HG03045 (cell line): Measurements from ENCODE around the gene ZBED1.
"Not testable (repeated sequence)": the region's sequence is repeated elsewhere in the genome, so short reads cannot be mapped to it uniquely, and the experiment has no call there.

Source experiments
- ATAC-seq: cut with Tn5 transposase; IDR thresholded peaks from one replicate; pipeline ENCODE4 v1.9.1; 2021; ENCODE audit warnings: mild to moderate bottlenecking, moderate library complexity; ENCODE audit not compliant: unreplicated experiment

Gene ZBED1

DNA sequence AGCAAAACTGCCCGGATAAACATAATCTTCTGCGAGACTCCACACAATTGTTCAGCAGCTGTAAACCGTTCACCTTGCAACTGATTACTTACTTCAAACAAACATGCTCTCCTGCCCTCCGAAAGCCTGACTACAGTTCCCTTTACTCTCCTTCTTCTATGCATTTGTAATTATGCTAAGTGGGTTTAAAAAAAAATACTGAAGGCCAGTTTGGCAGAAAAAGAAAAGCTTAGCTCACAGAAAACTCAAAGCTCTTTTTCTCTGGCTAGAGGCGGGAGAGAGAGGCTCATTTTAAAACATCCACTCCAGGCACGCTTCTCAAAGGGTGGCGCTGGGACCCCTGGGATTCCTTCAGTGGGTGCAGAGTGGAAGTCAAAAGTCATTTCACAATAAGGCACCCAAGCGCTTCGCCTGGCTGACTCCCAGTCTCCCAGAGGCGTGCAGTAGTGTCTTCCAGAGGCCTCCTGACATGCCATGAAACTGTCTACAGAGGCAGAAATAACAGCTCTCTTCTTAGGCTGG lies 1.9 kb downstream of the ZBED1 start:
- no peak for ATAC-seq

DNA sequence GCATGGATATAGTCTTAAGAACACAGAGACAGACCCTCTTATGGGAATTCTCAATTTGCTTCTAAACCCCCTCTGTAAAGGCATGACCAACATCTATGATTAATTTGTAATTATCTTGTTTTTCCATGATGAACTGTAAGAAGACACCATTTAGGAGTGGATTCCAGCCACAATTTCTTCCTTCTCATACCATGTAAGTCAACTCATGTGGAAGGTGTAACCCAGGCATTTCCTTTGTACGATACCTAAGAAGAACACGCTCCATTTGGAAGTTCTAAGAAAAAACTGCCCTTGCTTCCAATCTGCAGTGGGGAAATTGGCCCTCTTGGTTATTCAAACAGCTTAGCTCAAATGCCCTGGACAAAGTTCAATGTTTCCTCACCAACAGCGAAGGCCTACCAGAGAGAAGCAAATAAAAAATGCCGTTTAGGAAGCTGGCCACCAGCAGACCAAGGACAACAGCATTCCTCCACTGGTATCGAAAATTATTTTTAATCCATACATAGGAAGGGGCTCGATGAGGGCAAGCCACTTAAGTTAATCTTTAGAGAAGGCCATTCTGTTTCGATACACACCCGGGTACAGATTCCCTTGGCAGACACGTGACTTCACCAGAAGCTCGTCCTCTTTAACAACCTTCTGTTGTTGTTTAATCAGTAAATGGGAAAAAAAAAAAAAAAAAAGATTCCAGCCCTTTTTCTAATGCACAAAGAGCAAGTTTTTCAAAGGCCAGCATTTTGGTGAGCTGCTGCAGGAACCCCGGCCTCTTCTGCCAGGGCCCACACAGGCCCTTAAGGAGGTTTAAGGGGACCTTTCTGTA lies 2.6 kb downstream of the ZBED1 start:
- no peak for ATAC-seq

DNA sequence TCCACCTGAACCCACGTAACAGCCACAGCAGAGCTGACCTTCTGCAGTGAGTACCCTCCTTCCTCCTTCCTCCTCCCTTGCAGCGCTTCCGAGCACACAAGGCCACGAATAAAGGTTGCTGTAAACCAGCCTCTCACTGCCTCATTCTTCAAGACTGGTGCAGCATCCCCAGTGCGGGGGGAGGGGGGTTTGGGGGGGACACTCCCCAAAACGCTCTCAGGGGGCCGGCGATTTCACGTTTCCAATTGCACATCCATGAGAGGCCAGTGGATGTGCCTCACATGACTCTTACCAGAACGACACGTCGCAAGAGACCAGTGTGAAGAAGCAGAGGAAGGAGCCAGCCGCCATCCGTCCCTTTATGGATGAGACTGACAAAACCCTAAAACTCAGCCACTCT lies 5.2 kb downstream of the ZBED1 start:
- ATAC-seq = no peak

DNA sequence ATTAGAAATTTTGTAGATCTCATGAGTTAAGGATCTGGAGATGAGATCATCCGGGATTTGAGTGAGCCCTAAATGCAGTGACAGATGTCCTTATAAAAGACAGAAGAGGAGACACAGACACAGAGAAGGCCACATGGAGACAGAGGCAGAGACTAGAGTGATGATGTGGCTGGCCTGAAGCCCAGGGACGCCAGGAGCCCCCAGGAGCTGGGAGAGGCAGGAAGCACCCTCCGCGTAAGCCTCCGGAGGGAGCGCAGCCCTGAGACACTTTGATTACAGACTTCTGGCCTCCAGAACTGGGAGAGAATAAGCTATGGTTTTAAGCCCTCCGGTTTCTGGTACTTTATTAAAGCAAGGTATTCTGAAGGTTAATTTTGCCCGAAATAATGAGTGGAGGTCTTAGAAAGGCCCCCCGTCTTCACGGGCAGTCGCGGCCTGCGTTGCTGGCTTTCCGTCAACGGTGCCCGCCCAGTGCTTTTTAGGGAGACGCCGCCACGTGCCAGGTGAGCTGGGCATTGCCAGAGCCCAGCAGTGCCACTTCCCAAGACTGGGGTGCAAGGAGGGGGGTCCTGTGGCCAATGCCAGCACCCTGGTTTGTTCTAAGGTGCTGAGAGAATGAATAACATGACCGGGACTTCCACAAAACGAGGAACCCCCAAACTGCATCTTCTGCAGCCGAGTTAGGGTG lies 8.1 kb downstream of the ZBED1 start:
- ATAC-seq = no peak

DNA sequence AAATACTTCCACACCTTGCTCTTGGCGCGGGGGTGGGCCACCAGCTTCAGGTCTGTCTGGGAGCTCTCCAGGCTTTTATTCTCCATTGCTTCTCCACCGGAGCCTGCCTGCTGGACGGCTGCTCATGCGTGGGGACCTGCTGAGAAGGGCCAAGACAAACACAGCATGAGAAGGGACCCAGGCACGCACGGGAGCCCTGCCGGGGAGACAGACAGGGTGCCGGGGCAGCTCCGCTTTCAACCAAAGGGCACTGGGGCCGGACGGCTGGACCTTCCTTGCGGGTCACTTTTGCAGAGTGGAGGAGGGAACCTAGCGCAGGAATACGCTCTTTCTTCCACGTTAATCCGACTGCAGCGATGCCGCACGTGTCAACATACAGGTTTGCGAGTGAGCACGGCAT lies 10.1 kb downstream of the ZBED1 start:
- ATAC-seq = no peak

DNA sequence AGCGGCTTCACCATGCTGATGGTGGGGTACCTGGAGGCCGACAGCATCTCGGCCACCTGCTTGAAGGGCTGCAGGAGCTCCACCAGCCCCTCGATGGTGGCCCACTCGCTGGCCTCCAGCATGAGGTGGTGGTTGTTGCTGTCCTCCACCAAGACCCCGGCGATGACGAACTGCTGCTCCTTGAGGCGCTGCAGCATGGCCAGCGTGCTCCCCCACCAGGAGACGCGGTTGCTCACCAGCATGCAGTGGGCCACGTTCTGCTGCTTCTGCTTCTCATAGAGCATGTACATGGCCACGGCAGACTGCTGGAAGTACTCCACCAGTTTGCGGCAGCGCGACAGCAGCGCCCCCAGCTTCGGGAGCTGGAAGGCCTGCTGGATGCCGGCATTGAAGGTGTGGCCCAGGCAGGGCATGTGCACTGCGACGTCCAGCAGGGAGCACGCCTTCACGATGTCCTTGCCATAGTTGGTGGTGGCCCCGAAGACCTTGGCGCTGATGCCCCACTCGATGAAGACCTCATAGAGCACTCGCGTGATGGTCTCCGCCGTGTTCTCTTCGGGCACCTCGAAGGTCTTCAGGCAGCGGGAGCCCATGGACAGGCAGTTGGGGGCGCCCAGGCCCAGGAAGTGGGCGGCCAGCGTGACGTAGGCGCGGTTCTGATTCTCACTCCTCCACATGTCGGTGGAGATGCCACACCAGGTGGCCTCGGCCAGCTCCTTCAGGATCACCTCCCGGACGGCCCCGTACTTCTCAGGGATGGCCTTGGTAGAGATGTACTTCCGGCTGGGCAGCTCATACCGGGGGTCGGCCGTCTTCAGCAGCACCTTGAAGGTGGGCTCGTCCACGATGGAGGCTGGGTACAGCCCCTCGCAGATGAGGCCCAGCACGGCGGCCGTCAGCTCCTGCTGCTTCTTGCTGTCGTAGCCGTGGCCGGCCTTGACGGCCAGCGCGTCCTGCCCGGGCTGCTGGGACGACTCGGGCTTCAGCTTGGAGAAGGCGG lies 11.0 kb downstream of the ZBED1 start:
- ATAC-seq = no peak

DNA sequence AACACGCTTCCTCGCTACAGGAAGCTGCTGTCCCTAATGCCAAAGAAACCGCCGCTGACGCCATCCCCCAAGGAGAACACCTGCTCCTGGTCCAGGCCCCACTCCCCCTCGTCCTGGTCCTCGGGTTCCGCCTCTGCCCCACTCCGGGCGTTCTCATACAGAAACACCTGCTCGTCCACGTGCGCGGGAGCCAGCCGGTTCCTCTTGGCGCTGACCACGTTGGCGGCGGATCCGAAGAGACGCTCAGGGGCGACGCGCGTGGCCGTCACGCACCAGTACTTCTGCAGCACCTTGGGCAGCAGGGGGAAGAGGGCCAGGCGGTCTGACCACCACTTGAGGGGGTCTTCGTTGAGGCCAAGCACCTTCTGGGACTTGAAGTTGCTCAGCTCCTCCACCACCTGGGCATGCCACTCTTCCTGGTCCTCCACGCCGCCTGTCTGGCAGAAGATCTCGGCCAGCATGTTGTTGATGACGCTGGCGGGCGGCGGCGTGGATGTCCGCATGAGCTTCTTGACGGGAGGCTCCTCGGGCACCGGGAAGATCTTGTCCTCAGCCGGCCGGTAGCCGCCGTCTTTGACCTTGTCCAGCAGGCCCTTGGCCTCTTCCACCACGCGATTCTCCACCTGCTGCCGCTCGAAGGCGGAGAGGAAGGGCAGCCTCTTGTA lies 12.0 kb downstream of the ZBED1 start:
- no peak for ATAC-seq

DNA sequence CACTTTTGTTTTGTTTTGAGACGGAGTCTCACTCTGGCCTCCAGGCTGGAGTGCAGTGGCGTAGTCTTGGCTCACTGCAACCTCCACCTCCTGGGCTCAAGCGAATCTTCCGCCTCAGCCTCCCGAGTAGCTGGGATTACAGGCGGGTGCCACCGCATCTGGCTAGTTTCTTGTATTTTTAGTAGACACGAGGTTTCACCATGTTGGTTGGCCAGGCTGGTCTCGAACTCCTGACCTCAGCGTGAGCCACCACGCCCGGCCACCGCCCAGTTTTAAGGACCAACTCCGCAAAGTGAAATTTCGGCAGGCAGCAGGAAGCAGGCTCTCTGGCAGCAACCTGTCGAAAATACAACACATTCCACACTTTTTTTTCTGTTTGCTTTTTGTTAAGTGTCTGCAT lies 13.4 kb downstream of the ZBED1 start:
- ATAC-seq = no peak

DNA sequence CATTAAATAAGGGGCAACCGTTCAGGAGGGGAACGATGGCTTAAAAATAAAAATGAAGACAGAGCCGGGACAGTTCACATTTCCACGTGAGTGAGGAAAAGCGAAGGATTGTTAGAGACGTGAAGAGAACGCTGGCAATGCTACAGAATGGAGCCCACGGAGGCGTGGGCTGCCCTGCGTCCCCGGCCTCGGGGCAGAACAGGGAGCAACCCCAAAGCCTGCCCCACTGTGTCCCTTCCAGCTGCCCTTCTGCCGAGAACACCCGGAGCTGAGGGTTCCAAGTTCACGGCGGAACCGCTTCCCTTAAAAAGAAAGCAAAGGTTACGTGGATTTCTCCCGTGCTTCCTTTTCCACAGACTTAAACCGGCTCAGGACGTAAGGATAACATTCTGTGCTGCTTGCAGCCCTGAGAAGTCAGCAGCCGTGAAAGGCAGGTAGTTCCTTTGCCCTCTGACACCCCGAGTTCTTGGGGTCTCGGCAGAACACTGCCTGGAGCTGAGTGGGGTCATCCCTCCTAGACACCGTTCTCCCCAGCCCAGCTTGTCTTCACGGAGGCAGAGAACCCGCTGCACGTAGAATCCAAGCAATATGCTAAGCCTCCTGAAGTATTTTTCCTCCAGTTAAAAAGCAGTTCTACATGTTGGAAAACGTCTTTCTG lies 14.2 kb downstream of the ZBED1 start:
- ATAC-seq = no peak

DNA sequence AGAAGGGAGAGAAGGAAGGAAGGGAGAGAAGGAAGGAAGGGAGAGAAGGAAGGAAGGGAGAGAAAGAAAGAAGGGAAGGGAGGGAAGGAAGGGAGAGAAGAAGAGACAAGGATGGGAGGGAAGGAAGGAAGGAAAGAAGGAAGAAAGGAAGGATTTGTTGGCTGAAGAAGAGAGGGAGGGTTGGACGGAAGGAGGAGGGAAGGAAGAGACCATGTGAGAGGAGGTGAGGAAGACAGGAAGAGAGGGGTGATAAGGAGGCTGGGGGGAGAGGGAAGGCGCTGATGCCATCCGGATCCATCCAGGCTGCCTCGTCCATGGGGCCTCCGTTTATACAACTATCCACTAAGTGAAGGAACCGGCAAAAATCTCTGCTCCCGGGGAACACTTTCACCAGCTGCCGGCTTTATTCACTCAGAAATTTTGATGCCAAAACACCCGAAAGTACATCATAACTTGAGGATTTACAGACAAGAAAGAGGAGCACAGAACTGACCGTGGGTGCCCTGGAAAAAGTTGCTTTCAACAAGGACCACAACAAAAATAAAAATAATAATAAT lies 14.9 kb downstream of the ZBED1 start:
- ATAC-seq = no peak

DNA sequence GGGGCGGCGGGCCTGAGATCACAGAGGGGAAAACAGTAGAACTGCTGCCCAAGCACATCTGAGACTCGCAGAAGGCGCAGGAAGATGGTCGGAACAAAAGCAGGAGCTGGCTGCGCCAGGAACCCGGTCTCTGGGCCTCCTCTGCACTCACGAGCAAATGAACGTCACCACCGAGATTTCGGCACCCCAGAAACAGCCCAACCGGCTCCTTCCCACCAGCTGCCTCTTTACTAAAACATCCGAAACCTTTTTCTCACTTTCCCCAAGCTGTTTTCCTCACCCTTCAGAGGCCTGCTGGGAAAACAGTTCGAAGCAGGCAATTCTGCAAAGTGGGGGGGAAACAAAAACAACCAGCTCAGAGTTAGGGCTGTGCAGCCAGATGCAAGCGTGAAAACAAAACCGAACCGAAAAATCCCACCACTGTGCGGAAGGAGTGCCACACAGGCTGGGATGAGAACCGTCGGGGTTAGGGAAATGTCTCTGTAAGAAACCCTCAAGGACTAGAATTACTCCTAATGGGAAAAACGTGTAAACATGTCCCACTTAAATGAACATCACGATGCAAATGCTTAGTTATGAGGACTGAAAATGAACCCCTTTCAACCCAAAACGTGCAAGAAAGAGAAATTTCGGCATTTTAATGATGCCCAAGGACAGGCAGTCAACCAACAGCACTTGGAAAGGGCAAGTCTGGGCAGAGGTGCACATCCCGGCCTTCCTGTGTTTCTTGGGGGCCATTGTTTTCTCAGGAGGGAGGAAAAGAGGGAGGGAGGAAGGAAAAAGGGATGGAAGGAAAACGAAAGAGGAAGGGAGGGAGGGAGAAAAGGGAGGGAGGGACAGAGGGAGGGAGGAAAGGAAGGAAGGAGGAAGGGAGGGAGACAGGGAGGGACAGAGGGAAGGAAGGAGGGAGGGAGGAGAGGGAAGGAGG lies 15.8 kb downstream of the ZBED1 start:
- no peak for ATAC-seq

DNA sequence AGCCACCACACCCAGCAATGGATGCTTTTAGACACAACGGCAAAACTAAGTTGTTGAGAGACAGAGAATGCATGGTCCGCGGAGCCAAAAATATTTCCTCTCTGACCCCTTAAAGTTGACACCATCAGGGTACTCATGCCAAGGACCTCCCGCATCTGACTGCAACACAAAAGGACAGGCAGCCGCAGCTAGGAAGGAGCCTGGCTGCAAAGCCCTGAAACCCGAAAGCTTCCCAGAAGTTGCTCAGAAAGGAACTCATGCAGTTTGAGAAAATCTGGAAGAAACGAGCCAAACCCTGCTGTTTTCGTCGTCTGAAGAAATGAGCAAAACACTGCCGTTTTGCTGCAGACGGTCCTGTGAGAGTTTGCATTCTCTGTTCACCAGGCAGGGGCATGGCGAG lies 16.5 kb downstream of the ZBED1 start:
- ATAC-seq = no peak

DNA sequence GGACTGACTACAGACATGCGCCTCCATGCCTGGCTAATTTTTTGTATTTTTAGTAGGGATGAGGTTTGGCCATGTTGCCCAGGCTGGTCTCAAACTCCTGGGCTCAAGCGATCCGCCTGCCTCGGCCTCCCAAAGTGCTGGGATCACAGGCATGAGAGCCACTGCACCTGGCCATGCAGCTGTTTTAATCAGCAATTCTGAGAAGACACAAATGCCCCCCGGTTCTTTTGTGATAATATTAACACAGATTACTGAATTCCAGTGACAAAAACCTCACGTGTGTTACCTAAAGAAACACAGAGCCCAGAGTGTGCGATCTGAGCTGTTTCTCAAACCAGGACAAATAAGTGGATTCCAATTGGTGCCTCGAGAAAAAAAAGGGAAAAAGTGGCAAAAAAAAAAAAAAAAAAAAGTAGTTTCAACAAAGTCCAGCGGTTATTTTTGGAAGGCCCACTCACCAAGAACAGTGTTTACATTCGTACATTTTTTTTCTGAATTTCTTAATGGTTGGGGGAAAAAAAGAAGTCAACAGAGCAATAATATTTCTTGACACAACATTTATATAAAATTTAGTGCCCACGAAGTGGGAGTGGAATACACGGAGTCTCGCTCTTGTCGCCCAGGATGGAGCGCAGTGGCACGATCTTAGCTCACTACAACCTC lies 17.2 kb downstream of the ZBED1 start:
- ATAC-seq = no peak

DNA sequence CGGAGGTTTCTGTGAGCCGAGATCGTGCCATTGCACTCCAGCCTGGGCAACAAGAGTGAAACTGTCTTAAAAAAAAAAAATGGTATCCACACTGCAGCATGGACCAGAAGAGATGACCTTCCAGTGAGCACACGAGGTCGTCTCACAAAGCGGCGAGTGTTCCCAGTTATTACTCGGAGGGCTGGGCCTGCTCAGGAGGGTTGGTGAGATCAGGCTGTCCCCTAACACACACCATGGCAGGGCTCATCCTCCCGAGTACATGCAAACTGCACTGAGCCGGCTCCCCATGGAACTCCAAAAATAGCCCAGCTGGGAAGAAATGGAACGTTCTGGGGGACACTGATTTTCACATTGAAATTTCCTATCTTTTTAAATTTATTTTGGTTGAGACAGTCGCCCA lies 19.2 kb downstream of the ZBED1 start:
- ATAC-seq = not testable (repeated sequence)

DNA sequence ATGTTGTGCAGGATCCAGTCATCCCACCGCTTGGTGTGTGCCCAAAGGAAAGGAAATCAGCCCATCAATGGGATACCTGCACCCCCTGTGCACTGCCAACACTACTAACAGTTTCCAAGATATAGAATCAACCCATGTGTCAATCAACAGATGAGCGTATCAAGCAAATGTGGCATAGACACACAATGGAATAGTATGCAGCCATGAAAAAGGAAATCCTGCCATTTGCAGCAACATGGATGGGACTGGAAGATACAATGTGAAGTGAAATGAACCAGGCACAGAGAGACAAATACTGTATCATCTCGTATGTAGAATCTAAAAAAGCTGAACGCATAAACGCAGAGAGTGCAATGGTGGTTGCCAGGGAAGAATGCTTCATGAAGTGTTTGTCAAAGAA lies 20.8 kb downstream of the ZBED1 start:
- not testable (repeated sequence) for ATAC-seq

DNA sequence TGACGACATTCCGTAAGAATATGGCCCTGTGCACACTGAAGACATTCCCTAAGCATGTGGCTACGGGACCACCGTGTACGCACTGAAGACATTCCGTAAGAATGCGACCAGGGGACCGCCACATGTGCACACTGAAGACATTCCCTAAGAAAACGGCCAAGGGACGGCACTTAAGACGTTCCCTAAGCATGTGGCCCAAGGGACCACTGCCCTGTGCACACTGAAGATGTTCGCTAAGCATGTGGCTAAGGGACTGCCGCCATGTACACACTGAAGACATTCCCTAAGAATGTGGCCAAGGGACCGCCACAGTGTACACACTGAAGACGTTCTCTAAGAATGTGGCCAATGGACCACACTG lies 21.4 kb downstream of the ZBED1 start:
- ATAC-seq = no peak

DNA sequence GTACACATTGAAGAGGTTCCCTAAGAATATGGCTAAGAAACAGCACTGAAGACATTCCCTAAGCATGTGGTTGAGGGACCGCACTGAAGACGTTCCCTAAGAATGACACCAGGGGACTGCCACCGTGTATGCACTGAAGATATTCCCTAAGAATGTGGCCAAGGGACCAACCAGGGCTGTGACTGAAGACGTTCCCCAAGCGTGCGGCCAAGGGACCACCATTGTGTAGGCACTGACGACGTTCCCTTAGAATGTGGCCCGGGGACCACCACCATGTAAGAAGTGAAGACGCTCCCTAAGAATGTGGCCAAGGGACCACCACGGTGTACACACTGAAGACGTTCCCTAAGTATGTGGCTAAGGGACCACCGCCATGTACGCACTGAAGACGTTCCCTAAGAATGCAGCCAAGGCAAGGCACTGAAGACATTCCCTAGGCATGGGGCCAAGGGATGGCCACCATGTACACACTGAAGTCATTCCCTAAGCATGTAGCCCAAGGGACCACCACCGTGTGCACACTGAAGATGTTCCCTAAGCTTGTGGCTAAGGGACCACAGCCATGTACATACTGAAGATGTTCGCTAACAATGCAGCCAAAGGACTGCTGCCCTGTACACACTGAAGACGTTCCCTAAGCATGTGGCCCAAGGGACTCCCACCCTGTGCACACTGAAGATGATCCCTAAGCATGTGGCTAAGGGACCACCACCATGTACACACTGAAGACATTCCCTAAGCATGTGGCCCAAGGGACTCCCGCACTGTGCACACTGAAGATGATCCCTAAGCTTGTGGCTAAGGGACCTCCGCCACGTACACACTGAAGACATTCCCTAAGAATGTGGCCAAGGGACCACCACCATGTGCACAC lies 22.0 kb downstream of the ZBED1 start:
- no peak for ATAC-seq
